HFF-Myc (cell line): ENCODE results near the gene FAM3A.

Experiments
- DNase-seq: peaks from one replicate; pipeline ENCODE4 v3.0.0-alpha.2; 2011; ENCODE audit warnings: low read depth; ENCODE audit errors: extremely low read depth
- H3K4me3 ChIP-seq: replicated peaks from 2 replicates; pipeline ENCODE4 v1.5.1; 2011; ENCODE audit warnings: low read depth, mild to moderate bottlenecking, control low read depth, low read length
- CTCF ChIP-seq: IDR thresholded peaks from 2 replicates; pipeline ENCODE4 v1.5.1; 2012; ENCODE audit warnings: mild to moderate bottlenecking, low read depth, low read length, control low read depth; ENCODE audit errors: missing control alignments

FAM3A gene

GRCh38 chrX:154494715-154495114, 21.3 kb downstream of the FAM3A start:
- TF ChIP-seq CTCF: no peak
- no peak overlapping the region for H3K4me3 ChIP-seq
- DNase-seq: no peak

- no peak for TF ChIP-seq CTCF
- H3K4me3 ChIP-seq: peak within 1 kb of the TSS; percentile 50
- DNase-seq: peak; percentile 73
Measured at GRCh38 chrX:154490414-154491083, 25.5 kb downstream of the FAM3A start, which contains the start of gene SLC10A3. TSS of gene SLC10A3 (minus strand) at chrX:154490629. CDS start at chrX:154488940, 1,689 bp downstream.

DNA sequence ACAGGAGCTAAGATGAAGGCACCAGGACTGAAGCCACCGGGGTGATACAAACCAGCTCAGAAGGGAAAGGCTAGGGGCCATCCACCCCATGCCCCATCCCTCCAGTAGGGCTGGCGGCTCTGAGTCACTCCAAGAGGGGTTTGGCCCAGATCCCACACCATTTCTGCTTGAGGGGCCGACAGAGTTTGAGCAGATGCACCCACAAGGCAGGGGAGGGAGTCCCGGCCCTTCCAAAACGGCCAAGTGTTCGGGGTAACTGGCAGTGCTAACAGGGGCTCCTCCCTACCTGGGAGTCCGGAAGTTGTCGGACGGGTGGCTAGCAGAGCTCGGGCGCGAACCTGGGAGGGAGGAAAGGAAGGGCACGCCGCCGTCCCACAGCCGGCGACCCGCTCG, 26.0 kb downstream of the FAM3A start:
- peak overlapping the region; percentile 50 for H3K4me3 ChIP-seq
- TF ChIP-seq CTCF: no peak
- DNase-seq: no peak

GRCh38 chrX:154489182-154489581, 26.9 kb downstream of the FAM3A start:
- H3K4me3 ChIP-seq: peak overlapping the region; percentile 50
- TF ChIP-seq CTCF: no peak
- DNase-seq: no peak

DNA sequence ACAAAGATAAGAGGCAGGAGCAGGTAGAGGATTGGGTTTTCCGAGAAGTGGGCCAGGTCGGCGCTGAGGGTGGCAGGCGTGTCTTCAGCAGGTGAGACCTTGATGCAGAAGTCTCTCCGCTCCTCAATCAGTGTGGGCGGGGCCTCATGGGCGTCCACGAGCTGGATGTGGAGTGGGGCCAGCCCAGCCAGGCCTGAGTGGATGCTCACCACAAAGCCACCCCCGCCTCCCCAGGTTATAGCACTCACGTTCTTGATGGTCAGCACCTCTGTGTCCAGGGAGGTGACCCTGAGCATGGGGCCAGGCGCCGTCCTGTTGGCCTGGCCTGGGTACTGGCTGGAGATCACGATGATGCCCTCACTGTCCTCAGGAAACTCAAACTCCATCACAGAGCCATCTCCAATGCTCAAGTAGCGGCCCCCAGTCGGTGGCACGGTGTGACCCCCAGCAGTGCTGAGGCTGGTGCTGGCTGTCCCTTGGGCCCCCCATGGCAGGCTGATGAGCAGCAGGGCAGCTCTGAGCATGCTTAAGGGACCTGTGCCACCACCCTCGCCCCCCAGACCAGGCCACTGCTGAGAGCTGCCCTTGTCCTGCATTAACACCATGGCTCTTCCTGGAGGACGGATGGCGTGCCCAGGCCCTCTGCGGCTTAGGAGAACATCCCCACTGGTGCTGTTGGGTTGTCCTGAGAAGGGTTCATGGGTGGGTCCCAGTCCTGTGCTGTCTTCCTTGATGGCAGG, 27.5 kb downstream of the FAM3A start:
- TF ChIP-seq CTCF: no peak
- no peak overlapping the region for H3K4me3 ChIP-seq
- no peak for DNase-seq

GRCh38 chrX:154487518-154488290, 28.3 kb downstream of the FAM3A start:
- TF ChIP-seq CTCF: no peak
- DNase-seq: no peak

More at GRCh38 chrX:154487518-154488290, 28.3 kb downstream of the FAM3A start:
- H3K4me3 ChIP-seq: no peak overlapping the region
